ENCODE measurements around the gene MRPL21. TPM values are rescaled to one million over a fixed set of nuclear protein-coding genes. Genes with fewer than 3 reads are reported as not detected.

The MRPL21 gene
- total RNA-seq, 1 experiment from 2014 or later = 82.3 TPM

DNA sequence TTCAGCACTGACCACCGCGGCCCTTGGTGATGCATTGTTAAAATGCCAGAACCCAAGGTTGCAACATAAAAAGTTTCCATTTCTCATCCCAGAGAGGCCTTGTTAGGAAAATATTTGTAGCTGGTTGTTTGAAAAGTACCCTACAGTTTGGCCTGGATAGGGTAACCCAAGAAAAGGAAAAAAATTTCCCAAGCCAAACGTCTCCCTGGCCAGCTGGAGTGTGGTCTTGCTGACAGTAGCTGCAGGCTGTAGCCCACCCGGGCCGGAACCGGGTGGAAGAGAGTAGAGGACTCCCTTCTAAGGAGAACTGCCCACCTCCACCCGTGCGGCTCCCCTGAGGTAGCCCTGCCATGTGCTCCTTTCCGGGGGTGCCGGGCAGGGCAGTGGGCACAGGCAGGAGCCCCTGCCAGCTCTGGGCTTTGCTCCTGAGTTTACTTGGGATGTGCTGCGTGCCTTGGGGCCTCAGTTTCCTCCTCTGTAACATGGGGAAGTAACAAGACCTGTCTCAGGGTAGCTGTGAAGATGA lies 38.5 kb upstream of the MRPL21 start:
- ChIA-PET CTCF (interaction anchor here (0.6 to 3.1 kb wide), 7 partner anchors 8 to 144 kb away, joined by 3 to 16 read pairs (median 4); no protein-coding TSS in a partner anchor), POLR2A (no interaction called here)
- H3K4me1 Mint-ChIP-seq = 0 out of 2 replicates have a peak, but pooled peaks cover 4% of the 10 kb centered on the region
- H3K9me3 Mint-ChIP-seq = no peaks in the 10 kb centered on the region
- no peak overlapping the region for H3K27ac Mint-ChIP-seq
- TF ChIP-seq ZNF138 (CRISPR knock-in tag; conservative IDR thresholded peaks at IDR 0.05) (no peak), TEAD1 (CRISPR knock-in tag; IDR thresholded peaks at IDR 0.05) (no peak), GTF2I (CRISPR knock-in tag; conservative IDR thresholded peaks at IDR 0.05) (no peak), SMAD3 (CRISPR knock-in tag; IDR thresholded peaks at IDR 0.05; ENCODE audit: borderline replicate concordance) (no peak), MYBL2 (CRISPR knock-in tag; IDR thresholded peaks at IDR 0.05) (no peak), IRF2 (CRISPR knock-in tag; IDR thresholded peaks at IDR 0.05; ENCODE audit: borderline replicate concordance, low read depth) (no peak), ZNF219 (CRISPR knock-in tag; IDR thresholded peaks at IDR 0.05; ENCODE audit: borderline replicate concordance) (no peak)
- TF ChIP-seq, protein P1, sequence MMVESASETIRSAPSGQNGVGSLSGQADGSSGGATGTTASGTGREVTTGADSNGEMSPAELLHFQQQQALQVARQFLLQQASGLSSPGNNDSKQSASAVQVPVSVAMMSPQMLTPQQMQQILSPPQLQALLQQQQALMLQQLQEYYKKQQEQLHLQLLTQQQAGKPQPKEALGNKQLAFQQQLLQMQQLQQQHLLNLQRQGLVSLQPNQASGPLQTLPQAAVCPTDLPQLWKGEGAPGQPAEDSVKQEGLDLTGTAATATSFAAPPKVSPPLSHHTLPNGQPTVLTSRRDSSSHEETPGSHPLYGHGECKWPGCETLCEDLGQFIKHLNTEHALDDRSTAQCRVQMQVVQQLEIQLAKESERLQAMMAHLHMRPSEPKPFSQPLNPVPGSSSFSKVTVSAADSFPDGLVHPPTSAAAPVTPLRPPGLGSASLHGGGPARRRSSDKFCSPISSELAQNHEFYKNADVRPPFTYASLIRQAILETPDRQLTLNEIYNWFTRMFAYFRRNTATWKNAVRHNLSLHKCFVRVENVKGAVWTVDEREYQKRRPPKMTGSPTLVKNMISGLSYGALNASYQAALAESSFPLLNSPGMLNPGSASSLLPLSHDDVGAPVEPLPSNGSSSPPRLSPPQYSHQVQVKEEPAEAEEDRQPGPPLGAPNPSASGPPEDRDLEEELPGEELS (CRISPR knock-in tag; IDR thresholded peaks at IDR 0.05) = no peak
- TF ChIP-seq, protein P2, sequence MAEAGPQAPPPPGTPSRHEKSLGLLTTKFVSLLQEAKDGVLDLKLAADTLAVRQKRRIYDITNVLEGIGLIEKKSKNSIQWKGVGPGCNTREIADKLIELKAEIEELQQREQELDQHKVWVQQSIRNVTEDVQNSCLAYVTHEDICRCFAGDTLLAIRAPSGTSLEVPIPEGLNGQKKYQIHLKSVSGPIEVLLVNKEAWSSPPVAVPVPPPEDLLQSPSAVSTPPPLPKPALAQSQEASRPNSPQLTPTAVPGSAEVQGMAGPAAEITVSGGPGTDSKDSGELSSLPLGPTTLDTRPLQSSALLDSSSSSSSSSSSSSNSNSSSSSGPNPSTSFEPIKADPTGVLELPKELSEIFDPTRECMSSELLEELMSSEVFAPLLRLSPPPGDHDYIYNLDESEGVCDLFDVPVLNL (CRISPR knock-in tag; IDR thresholded peaks at IDR 0.05; ENCODE audit: borderline replicate concordance, low read depth) = no peak
- TF ChIP-seq, protein P3, sequence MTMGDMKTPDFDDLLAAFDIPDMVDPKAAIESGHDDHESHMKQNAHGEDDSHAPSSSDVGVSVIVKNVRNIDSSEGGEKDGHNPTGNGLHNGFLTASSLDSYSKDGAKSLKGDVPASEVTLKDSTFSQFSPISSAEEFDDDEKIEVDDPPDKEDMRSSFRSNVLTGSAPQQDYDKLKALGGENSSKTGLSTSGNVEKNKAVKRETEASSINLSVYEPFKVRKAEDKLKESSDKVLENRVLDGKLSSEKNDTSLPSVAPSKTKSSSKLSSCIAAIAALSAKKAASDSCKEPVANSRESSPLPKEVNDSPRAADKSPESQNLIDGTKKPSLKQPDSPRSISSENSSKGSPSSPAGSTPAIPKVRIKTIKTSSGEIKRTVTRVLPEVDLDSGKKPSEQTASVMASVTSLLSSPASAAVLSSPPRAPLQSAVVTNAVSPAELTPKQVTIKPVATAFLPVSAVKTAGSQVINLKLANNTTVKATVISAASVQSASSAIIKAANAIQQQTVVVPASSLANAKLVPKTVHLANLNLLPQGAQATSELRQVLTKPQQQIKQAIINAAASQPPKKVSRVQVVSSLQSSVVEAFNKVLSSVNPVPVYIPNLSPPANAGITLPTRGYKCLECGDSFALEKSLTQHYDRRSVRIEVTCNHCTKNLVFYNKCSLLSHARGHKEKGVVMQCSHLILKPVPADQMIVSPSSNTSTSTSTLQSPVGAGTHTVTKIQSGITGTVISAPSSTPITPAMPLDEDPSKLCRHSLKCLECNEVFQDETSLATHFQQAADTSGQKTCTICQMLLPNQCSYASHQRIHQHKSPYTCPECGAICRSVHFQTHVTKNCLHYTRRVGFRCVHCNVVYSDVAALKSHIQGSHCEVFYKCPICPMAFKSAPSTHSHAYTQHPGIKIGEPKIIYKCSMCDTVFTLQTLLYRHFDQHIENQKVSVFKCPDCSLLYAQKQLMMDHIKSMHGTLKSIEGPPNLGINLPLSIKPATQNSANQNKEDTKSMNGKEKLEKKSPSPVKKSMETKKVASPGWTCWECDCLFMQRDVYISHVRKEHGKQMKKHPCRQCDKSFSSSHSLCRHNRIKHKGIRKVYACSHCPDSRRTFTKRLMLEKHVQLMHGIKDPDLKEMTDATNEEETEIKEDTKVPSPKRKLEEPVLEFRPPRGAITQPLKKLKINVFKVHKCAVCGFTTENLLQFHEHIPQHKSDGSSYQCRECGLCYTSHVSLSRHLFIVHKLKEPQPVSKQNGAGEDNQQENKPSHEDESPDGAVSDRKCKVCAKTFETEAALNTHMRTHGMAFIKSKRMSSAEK (CRISPR knock-in tag; IDR thresholded peaks at IDR 0.05; ENCODE audit: borderline replicate concordance) = no peak
- ATAC-seq (no peak), DNase-seq (ENCODE audit: low spot score) (no peak)
- no peak overlapping the region for H3K4me3 Mint-ChIP-seq
- H3K27me3 Mint-ChIP-seq (ENCODE audit: low read depth) = no peaks in the 10 kb centered on the region
- H3K36me3 Mint-ChIP-seq = peaks cover 9% of the 10 kb centered on the region; the same call in 1 of the 2 replicates

DNA sequence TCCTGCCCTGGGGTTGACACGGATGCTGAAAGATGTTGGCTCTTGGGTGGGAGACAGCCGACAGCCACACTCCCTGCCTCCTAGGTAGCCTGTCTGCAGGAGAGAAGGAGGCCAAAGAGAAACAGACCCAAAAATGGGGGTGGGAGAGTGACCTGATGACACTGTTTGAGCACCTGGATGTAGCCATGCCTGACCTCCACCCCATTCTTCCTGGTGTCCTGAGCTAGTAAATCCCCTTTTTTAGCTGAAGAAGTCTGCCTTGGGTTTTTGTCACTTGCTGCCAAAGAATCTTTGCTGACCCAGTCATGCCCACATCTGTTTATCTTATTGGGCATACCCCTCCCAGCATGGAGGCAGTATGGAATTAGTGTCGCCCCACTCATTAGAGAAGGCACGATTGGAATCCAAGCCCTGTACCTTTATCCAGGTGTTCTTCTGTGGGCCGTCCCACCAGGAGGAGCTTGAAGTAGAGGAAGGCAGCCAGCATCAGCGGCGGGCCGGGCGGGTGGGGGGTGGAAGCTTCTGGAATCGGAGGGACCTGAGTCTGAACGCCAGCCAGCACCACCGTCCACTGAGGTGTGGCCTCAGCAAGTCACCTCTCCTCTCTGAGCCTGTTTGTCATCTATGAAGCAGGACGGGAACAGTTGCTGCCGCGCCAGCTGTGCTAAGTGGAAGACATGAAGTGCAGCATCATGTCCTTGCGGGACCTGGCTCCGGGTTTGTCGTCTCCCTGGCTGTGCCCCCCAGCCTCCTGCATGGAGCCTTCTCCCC lies 37.9 kb upstream of the MRPL21 start:
- ATAC-seq (no peak), DNase-seq (ENCODE audit: low spot score) (no peak)
- peaks cover 9% of the 10 kb centered on the region; the same call in 1 of the 2 replicates for H3K36me3 Mint-ChIP-seq
- no peaks in the 10 kb centered on the region for H3K27me3 Mint-ChIP-seq (ENCODE audit: low read depth)
- CTCF ChIA-PET = interaction anchor here (0.6 to 3.1 kb wide), 4 partner anchors 9 to 143 kb away, joined by 3 to 16 read pairs (median 4); no protein-coding TSS in a partner anchor
- TF ChIP-seq SOX15 (CRISPR knock-in tag; IDR thresholded peaks at IDR 0.05) (no peak), ZNF317 (CRISPR knock-in tag; IDR thresholded peaks at IDR 0.05; ENCODE audit: borderline replicate concordance, low read depth) (no peak), RELA (CRISPR knock-in tag; IDR thresholded peaks at IDR 0.05; ENCODE audit: borderline replicate concordance) (no peak), TP53 (CRISPR knock-in tag; IDR thresholded peaks at IDR 0.05) (no peak), ESRRA (CRISPR knock-in tag; IDR thresholded peaks at IDR 0.05; ENCODE audit: borderline replicate concordance) (no peak)
- TF ChIP-seq, protein P4, sequence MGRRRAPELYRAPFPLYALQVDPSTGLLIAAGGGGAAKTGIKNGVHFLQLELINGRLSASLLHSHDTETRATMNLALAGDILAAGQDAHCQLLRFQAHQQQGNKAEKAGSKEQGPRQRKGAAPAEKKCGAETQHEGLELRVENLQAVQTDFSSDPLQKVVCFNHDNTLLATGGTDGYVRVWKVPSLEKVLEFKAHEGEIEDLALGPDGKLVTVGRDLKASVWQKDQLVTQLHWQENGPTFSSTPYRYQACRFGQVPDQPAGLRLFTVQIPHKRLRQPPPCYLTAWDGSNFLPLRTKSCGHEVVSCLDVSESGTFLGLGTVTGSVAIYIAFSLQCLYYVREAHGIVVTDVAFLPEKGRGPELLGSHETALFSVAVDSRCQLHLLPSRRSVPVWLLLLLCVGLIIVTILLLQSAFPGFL (CRISPR knock-in tag; IDR thresholded peaks at IDR 0.05; ENCODE audit: borderline replicate concordance) = no peak
- no peaks in the 10 kb centered on the region for H3K4me1 Mint-ChIP-seq
- H3K4me3 Mint-ChIP-seq = no peak overlapping the region
- H3K27ac Mint-ChIP-seq = no peak overlapping the region
- H3K9me3 Mint-ChIP-seq = no peaks in the 10 kb centered on the region
- POLR2A ChIA-PET = no interaction called here
